GM12878 (cell line): ENCODE data around the gene SYCE3. TPM values are rescaled to one million over a fixed set of nuclear protein-coding genes. Genes with fewer than 3 reads are reported as not detected.
A peak's percentile ranks its signal among the peaks of the same experiment; 100 is the strongest.

Experiments used
- CBX3 ChIP-seq: fragments of 200-600 bp; sonication (generic); IDR thresholded peaks from 2 replicates; pipeline ENCODE4 v1.6.1; 2016; ENCODE audit warnings: low read depth, borderline replicate concordance
- FOS ChIP-seq: IDR thresholded peaks from 3 replicates; pipeline ENCODE4 v1.6.1; 2011; ENCODE audit warnings: borderline replicate concordance; ENCODE audit not compliant: insufficient read length; ENCODE audit errors: extremely low read depth
- GATAD2B ChIP-seq: fragments of 450-650 bp; conservative IDR thresholded peaks from 2 replicates; pipeline ENCODE4 v1.6.1; 2017; ENCODE audit warnings: low read depth, mild to moderate bottlenecking, moderate library complexity
- HDGF ChIP-seq: fragments of 450-650 bp; IDR thresholded peaks from 2 replicates; pipeline ENCODE4 v1.6.1; 2016; ENCODE audit warnings: antibody characterized with exemption
- KDM1A ChIP-seq: fragments of 200-600 bp; sonication (generic); IDR thresholded peaks from 2 replicates; pipeline ENCODE4 v1.6.1; 2016; ENCODE audit warnings: borderline replicate concordance
- KLF5 ChIP-seq: fragments of 450-650 bp; IDR thresholded peaks from 2 replicates; pipeline ENCODE4 v1.6.1; 2014; ENCODE audit warnings: mild to moderate bottlenecking; ENCODE audit not compliant: partially characterized antibody
- MEF2B ChIP-seq: fragments of 450-650 bp; IDR thresholded peaks from 2 replicates; pipeline ENCODE4 v1.6.1; 2018; ENCODE audit warnings: mild to moderate bottlenecking, moderate library complexity; ENCODE audit not compliant: partially characterized antibody, poor library complexity, severe bottlenecking
- SMAD1 ChIP-seq: fragments of 450-650 bp; IDR thresholded peaks from 2 replicates; pipeline ENCODE4 v1.6.1; 2018; ENCODE audit warnings: mild to moderate bottlenecking, low read depth; ENCODE audit not compliant: partially characterized antibody
- SPI1 ChIP-seq: IDR thresholded peaks from 2 replicates; pipeline ENCODE4 v1.6.1; 2011; ENCODE audit warnings: low read depth, mild to moderate bottlenecking, low read length, moderate library complexity, borderline replicate concordance; ENCODE audit not compliant: insufficient read depth
- TCF12 ChIP-seq: IDR thresholded peaks from 2 replicates; pipeline ENCODE4 v1.6.1; 2011; ENCODE audit warnings: low read depth, mild to moderate bottlenecking, low read length
- ZNF217 ChIP-seq: fragments of 450-650 bp; IDR thresholded peaks from 2 replicates; pipeline ENCODE4 v1.6.1; 2017; ENCODE audit warnings: antibody characterized with exemption, mild to moderate bottlenecking
- polyA plus RNA-seq, 11 experiments: library from polyadenylated mRNA; depleted of rRNA in 4 of 11; unstranded in 6 of 11; stranded (reverse) in 5 of 11; fragments of >200 nt; fragmentation: Nextera tagmentation in 4 of 11; fragmentation: Illumina TruSeq in 1 of 11; extraction: Ambion mirVana in 4 of 11; extraction: Trizol in 1 of 11; gene quantifications; 1 replicate in 1 of 11; 2 replicates in 10 of 11; pipeline versions ENCODE4 v1.2.1 to v1.2.3, GENCODE V29; 2011 to 2016; ENCODE audit warnings: inconsistent platforms in 2 of 11, missing spikeins in 2 of 11, low read depth in 1 of 11
- total RNA-seq, 4 experiments: library from RNA; depleted of rRNA in 3 of 4; stranded (reverse); fragments of >200 nt in 3 of 4; fragmentation: Illumina TruSeq in 1 of 4; extraction: Trizol in 1 of 4; gene quantifications; 2 replicates each; pipeline versions ENCODE4 v1.2.1 to v1.2.3, GENCODE V29; 2013 to 2021
- TF ChIP-seq, protein P1 (sequence below): IDR thresholded peaks from 2 replicates; pipeline ENCODE4 v1.6.1; 2012; ENCODE audit warnings: low read length, inconsistent platforms
- TF ChIP-seq, protein P2 (sequence below): fragments of 450-650 bp; formaldehyde crosslinking; IDR thresholded peaks from 2 replicates; pipeline ENCODE4 v1.4.0; 2022; ENCODE audit warnings: mild to moderate bottlenecking, moderate library complexity
- TF ChIP-seq, protein P3 (sequence below): fragments of 450-650 bp; formaldehyde crosslinking; IDR thresholded peaks from 2 replicates; pipeline ENCODE4 v1.5.0; 2022; ENCODE audit warnings: mild to moderate bottlenecking, missing genetic modification characterization
- TF ChIP-seq, protein P4 (sequence below), 3 experiments: IDR thresholded peaks in 2 of 3; conservative IDR thresholded peaks in 1 of 3; 2 replicates each; pipeline ENCODE4 v1.5.1; 2011; ENCODE audit warnings: low read depth in 3 of 3, low read length in 3 of 3, mild to moderate bottlenecking in 3 of 3, control low read depth in 2 of 3, moderate library complexity in 2 of 3, inconsistent platforms in 1 of 3, mixed read lengths in 1 of 3; ENCODE audit not compliant: control insufficient read depth in 2 of 3, insufficient read depth in 1 of 3; ENCODE audit errors: extremely low read depth in 1 of 3

Gene SYCE3
- total and polyA plus RNA-seq, 10 of the 15 experiments (the other 5 are each of a cell fraction or from before 2014, with no cell fraction given), result 0.38 to 0.91 (median 0.76) TPM; not detected in 4

DNA sequence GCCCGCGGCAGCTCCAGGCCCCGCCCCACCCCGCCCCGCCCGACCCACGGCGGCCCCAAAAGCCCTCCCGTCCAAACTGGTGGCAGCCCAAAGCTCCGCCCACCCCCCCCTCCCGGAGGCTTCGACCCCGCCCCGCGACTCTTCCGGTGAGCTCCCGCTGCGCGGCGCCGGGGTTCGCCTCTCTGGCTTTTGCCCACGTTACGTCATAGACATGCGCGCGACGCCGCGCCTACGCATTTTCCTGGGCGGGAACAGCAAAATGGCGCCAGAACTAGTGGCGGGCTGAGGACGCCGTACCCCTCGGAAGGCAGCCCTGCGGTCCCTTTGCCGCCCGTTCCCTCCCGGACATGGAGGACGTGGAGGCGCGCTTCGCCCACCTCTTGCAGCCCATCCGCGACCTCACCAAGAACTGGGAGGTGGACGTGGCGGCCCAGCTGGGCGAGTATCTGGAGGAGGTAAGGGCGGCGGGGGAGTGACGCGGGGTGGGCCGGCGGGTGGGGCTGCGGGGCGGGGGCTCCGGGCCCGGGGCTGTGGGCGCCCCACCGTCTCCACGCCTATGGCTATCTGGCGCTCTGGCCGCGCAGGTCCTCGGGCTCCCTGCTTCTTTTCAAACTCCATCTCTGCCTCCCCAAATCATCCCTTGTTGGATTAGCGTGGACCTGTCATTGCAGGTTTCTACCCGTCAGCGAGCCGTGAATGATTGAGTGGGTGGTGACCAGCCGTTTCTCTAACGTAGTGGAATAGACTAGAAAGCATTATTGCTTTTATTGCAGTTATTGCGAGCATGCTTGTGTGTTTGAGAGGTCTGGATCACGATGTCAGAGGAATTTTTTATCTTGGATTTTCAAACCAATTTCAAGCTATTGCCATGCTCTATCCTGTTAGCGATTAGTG is 54.5 kb downstream of the SYCE3 start, which contains the start of gene NCAPH2 (continued):
- TF ChIP-seq, protein P1, sequence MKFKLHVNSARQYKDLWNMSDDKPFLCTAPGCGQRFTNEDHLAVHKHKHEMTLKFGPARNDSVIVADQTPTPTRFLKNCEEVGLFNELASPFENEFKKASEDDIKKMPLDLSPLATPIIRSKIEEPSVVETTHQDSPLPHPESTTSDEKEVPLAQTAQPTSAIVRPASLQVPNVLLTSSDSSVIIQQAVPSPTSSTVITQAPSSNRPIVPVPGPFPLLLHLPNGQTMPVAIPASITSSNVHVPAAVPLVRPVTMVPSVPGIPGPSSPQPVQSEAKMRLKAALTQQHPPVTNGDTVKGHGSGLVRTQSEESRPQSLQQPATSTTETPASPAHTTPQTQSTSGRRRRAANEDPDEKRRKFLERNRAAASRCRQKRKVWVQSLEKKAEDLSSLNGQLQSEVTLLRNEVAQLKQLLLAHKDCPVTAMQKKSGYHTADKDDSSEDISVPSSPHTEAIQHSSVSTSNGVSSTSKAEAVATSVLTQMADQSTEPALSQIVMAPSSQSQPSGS, result no peak; the same call in 1 of the 2 replicates
- TF ChIP-seq ZNF217, result no peak
- no peak for TF ChIP-seq CBX3
- no peak for TF ChIP-seq KLF5
- peak; percentile 39; the same call in 1 of the 2 replicates for TF ChIP-seq GATAD2B
- TF ChIP-seq, protein P2, sequence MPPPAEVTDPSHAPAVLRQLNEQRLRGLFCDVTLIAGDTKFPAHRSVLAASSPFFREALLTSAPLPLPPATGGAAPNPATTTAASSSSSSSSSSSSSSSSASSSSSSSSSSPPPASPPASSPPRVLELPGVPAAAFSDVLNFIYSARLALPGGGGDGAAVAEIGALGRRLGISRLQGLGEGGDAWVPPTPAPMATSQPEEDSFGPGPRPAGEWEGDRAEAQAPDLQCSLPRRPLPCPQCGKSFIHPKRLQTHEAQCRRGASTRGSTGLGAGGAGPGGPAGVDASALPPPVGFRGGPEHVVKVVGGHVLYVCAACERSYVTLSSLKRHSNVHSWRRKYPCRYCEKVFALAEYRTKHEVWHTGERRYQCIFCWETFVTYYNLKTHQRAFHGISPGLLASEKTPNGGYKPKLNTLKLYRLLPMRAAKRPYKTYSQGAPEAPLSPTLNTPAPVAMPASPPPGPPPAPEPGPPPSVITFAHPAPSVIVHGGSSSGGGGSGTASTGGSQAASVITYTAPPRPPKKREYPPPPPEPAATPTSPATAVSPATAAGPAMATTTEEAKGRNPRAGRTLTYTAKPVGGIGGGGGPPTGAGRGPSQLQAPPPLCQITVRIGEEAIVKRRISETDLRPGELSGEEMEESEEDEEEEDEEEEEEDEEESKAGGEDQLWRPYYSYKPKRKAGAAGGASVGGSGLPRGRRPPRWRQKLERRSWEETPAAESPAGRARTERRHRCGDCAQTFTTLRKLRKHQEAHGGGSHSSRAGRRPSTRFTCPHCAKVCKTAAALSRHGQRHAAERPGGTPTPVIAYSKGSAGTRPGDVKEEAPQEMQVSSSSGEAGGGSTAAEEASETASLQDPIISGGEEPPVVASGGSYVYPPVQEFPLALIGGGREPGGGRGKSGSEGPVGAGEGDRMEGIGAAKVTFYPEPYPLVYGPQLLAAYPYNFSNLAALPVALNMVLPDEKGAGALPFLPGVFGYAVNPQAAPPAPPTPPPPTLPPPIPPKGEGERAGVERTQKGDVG (CRISPR knock-in tag), result no peak
- no peak for TF ChIP-seq FOS
- TF ChIP-seq, protein P3, sequence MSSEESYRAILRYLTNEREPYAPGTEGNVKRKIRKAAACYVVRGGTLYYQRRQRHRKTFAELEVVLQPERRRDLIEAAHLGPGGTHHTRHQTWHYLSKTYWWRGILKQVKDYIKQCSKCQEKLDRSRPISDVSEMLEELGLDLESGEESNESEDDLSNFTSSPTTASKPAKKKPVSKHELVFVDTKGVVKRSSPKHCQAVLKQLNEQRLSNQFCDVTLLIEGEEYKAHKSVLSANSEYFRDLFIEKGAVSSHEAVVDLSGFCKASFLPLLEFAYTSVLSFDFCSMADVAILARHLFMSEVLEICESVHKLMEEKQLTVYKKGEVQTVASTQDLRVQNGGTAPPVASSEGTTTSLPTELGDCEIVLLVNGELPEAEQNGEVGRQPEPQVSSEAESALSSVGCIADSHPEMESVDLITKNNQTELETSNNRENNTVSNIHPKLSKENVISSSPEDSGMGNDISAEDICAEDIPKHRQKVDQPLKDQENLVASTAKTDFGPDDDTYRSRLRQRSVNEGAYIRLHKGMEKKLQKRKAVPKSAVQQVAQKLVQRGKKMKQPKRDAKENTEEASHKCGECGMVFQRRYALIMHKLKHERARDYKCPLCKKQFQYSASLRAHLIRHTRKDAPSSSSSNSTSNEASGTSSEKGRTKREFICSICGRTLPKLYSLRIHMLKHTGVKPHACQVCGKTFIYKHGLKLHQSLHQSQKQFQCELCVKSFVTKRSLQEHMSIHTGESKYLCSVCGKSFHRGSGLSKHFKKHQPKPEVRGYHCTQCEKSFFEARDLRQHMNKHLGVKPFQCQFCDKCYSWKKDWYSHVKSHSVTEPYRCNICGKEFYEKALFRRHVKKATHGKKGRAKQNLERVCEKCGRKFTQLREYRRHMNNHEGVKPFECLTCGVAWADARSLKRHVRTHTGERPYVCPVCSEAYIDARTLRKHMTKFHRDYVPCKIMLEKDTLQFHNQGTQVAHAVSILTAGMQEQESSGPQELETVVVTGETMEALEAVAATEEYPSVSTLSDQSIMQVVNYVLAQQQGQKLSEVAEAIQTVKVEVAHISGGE (CRISPR knock-in tag), result no peak
- peak; percentile 22 for TF ChIP-seq MEF2B
- TF ChIP-seq, protein P4, sequence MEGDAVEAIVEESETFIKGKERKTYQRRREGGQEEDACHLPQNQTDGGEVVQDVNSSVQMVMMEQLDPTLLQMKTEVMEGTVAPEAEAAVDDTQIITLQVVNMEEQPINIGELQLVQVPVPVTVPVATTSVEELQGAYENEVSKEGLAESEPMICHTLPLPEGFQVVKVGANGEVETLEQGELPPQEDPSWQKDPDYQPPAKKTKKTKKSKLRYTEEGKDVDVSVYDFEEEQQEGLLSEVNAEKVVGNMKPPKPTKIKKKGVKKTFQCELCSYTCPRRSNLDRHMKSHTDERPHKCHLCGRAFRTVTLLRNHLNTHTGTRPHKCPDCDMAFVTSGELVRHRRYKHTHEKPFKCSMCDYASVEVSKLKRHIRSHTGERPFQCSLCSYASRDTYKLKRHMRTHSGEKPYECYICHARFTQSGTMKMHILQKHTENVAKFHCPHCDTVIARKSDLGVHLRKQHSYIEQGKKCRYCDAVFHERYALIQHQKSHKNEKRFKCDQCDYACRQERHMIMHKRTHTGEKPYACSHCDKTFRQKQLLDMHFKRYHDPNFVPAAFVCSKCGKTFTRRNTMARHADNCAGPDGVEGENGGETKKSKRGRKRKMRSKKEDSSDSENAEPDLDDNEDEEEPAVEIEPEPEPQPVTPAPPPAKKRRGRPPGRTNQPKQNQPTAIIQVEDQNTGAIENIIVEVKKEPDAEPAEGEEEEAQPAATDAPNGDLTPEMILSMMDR (IDR thresholded peaks at IDR 0.05 in 2 of 3, conservative IDR thresholded peaks at IDR 0.05 in 1 of 3; ENCODE audit: control insufficient read depth in 2 of 3, extremely low read depth in 1 of 3, insufficient read depth in 1 of 3, low read depth in 3 of 3, low read length in 3 of 3), result peak in 1 of 3 experiments; percentile 33; a peak in 2 of 6 replicates
- TF ChIP-seq KDM1A, result no peak
- TF ChIP-seq TCF12, result no peak
- 0 out of 2 replicates have a peak, but pooled peaks have one; percentile 28 for TF ChIP-seq HDGF
- TF ChIP-seq SPI1, result no peak
- TF ChIP-seq SMAD1, result no peak
